NCI-H128 (cell line): Measurements from ENCODE around the gene ARHGDIG.
"Not testable (repeated sequence)": the region's sequence is repeated elsewhere in the genome, so short reads cannot be mapped to it uniquely, and the experiment has no call there.

ENCODE experiments used
- DNase-seq: peaks from one replicate; lab custom pipeline; 2025; ENCODE audit not compliant: unreplicated experiment; lab: John Stamatoyannopoulos, UW

The ARHGDIG gene

GRCh38 chr16:324451-325334 lies 44.3 kb downstream of the ARHGDIG start:
- no peak for DNase-seq

GRCh38 chr16:325375-326145 lies 45.2 kb downstream of the ARHGDIG start:
- DNase-seq, result no peak

- DNase-seq, result no peak
These were observed 50.4 kb downstream of the ARHGDIG start for GRCh38 chr16:330741-331140.

GRCh38 chr16:331181-331814 lies 50.9 kb downstream of the ARHGDIG start:
- not testable (repeated sequence) for DNase-seq
